Loucy (cell line): ENCODE results near the gene IFNLR1.

Experiments
- H2AFZ ChIP-seq: fragments of 200-600 bp; sonication (generic); 2 replicates; pipeline ENCODE4 v1.6.0; 2016; ENCODE audit warnings: antibody characterized with exemption, mild to moderate bottlenecking, low read length, moderate library complexity
- H3F3A ChIP-seq: fragments of 200-600 bp; 2 replicates; pipeline ENCODE4 v1.6.0; 2016; ENCODE audit warnings: antibody characterized with exemption, low read depth, mild to moderate bottlenecking
- H3K27me3 ChIP-seq: fragments of 200-600 bp; sonication (generic); 2 replicates; pipeline ENCODE4 v1.6.1; 2014; ENCODE audit warnings: low read length, mild to moderate bottlenecking; ENCODE audit not compliant: insufficient read depth, poor library complexity, severe bottlenecking
- H3K36me3 ChIP-seq: fragments of 200-600 bp; sonication (generic); 2 replicates; pipeline ENCODE4 v1.6.1; 2016; ENCODE audit warnings: low read length; ENCODE audit not compliant: insufficient read depth
- H3K4me1 ChIP-seq: fragments of 200-600 bp; sonication (generic); 2 replicates; pipeline ENCODE4 v1.5.1; 2014; ENCODE audit warnings: low read length, mild to moderate bottlenecking; ENCODE audit not compliant: insufficient read depth, poor library complexity, severe bottlenecking
- H3K4me2 ChIP-seq: fragments of 200-600 bp; sonication (generic); 2 replicates; pipeline ENCODE4 v1.6.0; 2014; ENCODE audit warnings: antibody characterized with exemption, low read length, low read depth, mild to moderate bottlenecking; ENCODE audit not compliant: poor library complexity, severe bottlenecking
- H3K4me3 ChIP-seq: fragments of 200-600 bp; sonication (generic); 2 replicates; pipeline ENCODE4 v1.5.1; 2014; ENCODE audit warnings: low read length, mild to moderate bottlenecking, mixed read lengths; ENCODE audit not compliant: poor library complexity, severe bottlenecking
- H3K79me2 ChIP-seq: fragments of 200-600 bp; sonication (generic); 2 replicates; pipeline ENCODE4 v1.6.1; 2014; ENCODE audit warnings: low read length; ENCODE audit not compliant: insufficient read depth
- H3K9ac ChIP-seq: fragments of 200-600 bp; sonication (generic); 2 replicates; pipeline ENCODE4 v1.6.0; 2014; ENCODE audit warnings: mild to moderate bottlenecking, low read depth, low read length, moderate library complexity; ENCODE audit not compliant: poor library complexity, severe bottlenecking
- H3K9me2 ChIP-seq: fragments of 200-600 bp; sonication (generic); replicated peaks from 2 replicates; pipeline ENCODE4 v1.6.1; 2016; ENCODE audit warnings: low read depth, low read length, mixed read lengths
- H3K9me3 ChIP-seq: fragments of 200-600 bp; sonication (generic); 2 replicates; pipeline ENCODE4 v1.6.1; 2014; ENCODE audit warnings: mild to moderate bottlenecking, antibody characterized with exemption, low read length, low read depth; ENCODE audit not compliant: insufficient read depth
- H4K20me1 ChIP-seq: fragments of 200-600 bp; sonication (generic); 2 replicates; pipeline ENCODE4 v1.6.0; 2014; ENCODE audit warnings: antibody characterized with exemption, low read length, mild to moderate bottlenecking; ENCODE audit not compliant: insufficient read depth, poor library complexity, severe bottlenecking
- EZH2phosphoT487 ChIP-seq: fragments of 200-600 bp; IDR thresholded peaks from 2 replicates; pipeline ENCODE4 v1.6.1; 2018; ENCODE audit warnings: antibody characterized with exemption, mild to moderate bottlenecking, moderate library complexity, borderline replicate concordance
- TF ChIP-seq, protein P1 (sequence below): fragments of 200-600 bp; sonication (generic); conservative IDR thresholded peaks from 2 replicates; pipeline ENCODE4 v1.5.1; 2014; ENCODE audit warnings: mild to moderate bottlenecking, antibody characterized with exemption, low read length

IFNLR1 gene

DNA sequence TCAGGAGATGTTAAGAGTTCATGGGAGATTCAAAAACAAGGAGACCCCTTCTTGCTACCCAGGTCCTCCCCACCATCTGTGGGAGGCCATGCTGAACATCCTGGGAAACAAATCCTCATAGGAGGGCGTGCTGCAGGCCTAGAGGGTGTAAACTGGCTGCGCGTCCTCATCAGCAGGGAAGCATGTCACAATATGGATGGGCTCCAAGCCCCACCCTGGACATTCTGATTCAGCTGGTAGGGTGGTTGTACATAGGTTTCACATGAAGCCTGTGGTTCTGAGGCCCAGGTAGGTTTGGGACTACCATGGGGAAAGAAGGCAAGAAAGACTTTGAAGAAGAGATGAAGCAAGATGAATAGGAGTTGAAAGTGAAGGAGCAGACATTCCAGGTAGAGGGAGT, 44.6 kb upstream of the IFNLR1 start:
- no peaks in the 10 kb centered on the region for H3K27me3 ChIP-seq
- H3K9me3 ChIP-seq, result no peaks in the 10 kb centered on the region
- H4K20me1 ChIP-seq, result no peaks in the 10 kb centered on the region
- H3K4me2 ChIP-seq, result no peak overlapping the region
- no peaks in the 10 kb centered on the region for H3K36me3 ChIP-seq
- H3K79me2 ChIP-seq, result no peaks in the 10 kb centered on the region
- no peaks in the 10 kb centered on the region for H3K9me2 ChIP-seq
- no peaks in the 10 kb centered on the region for H3K4me1 ChIP-seq
- H3F3A ChIP-seq, result no peaks in the 10 kb centered on the region
- TF ChIP-seq, protein P1, sequence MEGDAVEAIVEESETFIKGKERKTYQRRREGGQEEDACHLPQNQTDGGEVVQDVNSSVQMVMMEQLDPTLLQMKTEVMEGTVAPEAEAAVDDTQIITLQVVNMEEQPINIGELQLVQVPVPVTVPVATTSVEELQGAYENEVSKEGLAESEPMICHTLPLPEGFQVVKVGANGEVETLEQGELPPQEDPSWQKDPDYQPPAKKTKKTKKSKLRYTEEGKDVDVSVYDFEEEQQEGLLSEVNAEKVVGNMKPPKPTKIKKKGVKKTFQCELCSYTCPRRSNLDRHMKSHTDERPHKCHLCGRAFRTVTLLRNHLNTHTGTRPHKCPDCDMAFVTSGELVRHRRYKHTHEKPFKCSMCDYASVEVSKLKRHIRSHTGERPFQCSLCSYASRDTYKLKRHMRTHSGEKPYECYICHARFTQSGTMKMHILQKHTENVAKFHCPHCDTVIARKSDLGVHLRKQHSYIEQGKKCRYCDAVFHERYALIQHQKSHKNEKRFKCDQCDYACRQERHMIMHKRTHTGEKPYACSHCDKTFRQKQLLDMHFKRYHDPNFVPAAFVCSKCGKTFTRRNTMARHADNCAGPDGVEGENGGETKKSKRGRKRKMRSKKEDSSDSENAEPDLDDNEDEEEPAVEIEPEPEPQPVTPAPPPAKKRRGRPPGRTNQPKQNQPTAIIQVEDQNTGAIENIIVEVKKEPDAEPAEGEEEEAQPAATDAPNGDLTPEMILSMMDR, result no peak
- no peak for TF ChIP-seq EZH2phosphoT487
- no peak overlapping the region for H3K9ac ChIP-seq
- H2AFZ ChIP-seq, result no peak overlapping the region
- H3K4me3 ChIP-seq, result no peak overlapping the region

DNA sequence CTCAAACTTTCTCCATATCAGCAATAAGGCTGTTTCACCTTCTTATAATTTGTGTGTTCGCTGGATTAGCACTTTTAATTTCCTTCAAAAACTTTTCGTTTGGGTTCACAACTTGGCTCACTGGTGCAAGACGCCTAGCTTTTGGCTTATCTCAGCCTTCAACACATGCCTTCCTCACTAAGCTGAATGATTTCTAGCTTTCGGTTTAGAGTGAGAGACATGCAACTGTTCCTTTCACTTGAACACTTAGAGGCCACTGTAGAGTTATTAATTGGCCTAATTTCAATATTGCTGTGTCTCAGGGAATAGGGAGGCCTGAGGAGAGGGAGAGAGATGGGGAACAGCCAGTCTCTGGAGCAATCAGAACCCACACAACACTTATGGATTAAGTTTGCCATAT, 41.2 kb upstream of the IFNLR1 start:
- Histone ChIP-seq H3K9me3 (no peaks in the 10 kb centered on the region), H3K4me1 (no peaks in the 10 kb centered on the region), H3K4me3 (no peak overlapping the region), H3F3A (no peaks in the 10 kb centered on the region), H4K20me1 (no peaks in the 10 kb centered on the region), H3K4me2 (no peak overlapping the region), H3K9ac (no peak overlapping the region), H2AFZ (no peak overlapping the region), H3K36me3 (no peaks in the 10 kb centered on the region), H3K79me2 (no peaks in the 10 kb centered on the region), H3K9me2 (no peaks in the 10 kb centered on the region), H3K27me3 (no peaks in the 10 kb centered on the region)
- TF ChIP-seq, protein P1, result no peak
- no peak for TF ChIP-seq EZH2phosphoT487

DNA sequence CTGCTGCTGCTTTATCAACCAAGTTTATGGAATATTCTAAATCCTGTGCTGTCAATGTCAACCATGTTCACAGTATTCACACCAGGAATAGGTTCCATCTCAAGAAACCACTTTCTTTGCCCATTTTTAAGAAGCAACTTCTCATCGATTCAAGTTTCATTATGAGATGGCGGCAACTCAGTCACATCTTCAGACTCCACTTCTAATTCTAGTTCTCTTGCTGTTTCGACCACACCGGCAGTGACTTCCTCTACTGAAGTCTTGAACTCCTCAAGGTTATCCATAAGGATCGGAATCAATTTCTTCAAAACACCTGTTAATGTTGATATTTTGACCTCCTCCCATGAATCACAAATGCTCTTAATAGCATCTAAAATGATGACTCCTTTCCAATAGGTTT, 39.7 kb upstream of the IFNLR1 start:
- no peaks in the 10 kb centered on the region for H3K36me3 ChIP-seq
- H3K79me2 ChIP-seq, result no peaks in the 10 kb centered on the region
- no peaks in the 10 kb centered on the region for H4K20me1 ChIP-seq
- TF ChIP-seq, protein P1, result no peak
- TF ChIP-seq EZH2phosphoT487, result no peak
- no peak overlapping the region for H3K9ac ChIP-seq
- H3K4me1 ChIP-seq, result no peaks in the 10 kb centered on the region
- H3K4me3 ChIP-seq, result no peak overlapping the region
- H3K4me2 ChIP-seq, result no peak overlapping the region
- no peaks in the 10 kb centered on the region for H3K27me3 ChIP-seq
- H3K9me2 ChIP-seq, result no peaks in the 10 kb centered on the region
- H3K9me3 ChIP-seq, result no peaks in the 10 kb centered on the region
- no peak overlapping the region for H2AFZ ChIP-seq
- no peaks in the 10 kb centered on the region for H3F3A ChIP-seq
